ENCODE measurements around the gene SLC66A2.

GRCh38 chr18:79852561-79853302 is 98.7 kb downstream of the SLC66A2 start:
- no peak for TF ChIP-seq CTCF (IDR thresholded peaks at IDR 0.05)
- TF ChIP-seq POLR2A (IDR thresholded peaks at IDR 0.05): no peak
- no peak for TF ChIP-seq POLR2AphosphoS5 (IDR thresholded peaks at IDR 0.05)

Data from sigmoid colon (tissue), 4 donors.